ENCODE results near the gene LTF.
"Not testable (repeated sequence)": the region's sequence is repeated elsewhere in the genome, so short reads cannot be mapped to it uniquely, and the experiment has no call there.

LTF gene

GRCh38 chr3:46406443-46406787, 58.3 kb downstream of the LTF start:
- no peak overlapping the region for H3K27ac ChIP-seq (ENCODE audit: insufficient read depth, low read depth, low read length, poor library complexity, severe bottlenecking)
- 87 to 90% methylated on average over 4 of the region's 4 CpGs for WGBS, 2 experiments

GRCh38 chr3:46405301-46406019, 59.2 kb downstream of the LTF start:
- H3K27me3 ChIP-seq (ENCODE audit: control insufficient read depth, insufficient read depth, low read length, poor library complexity, severe bottlenecking): no peaks in the 10 kb centered on the region
- H3K4me1 ChIP-seq (ENCODE audit: control insufficient read depth, insufficient read depth, low read length): no peaks in the 10 kb centered on the region
- no peaks in the 10 kb centered on the region for H3K36me3 ChIP-seq (ENCODE audit: control insufficient read depth, insufficient read depth, low read length)
- no peak overlapping the region for H3K27ac ChIP-seq (ENCODE audit: insufficient read depth, low read depth, low read length, poor library complexity, severe bottlenecking)
- no peaks in the 10 kb centered on the region for H3K9me3 ChIP-seq (ENCODE audit: control insufficient read depth, low read length)
- WGBS, 2 experiments: 89 to 91% methylated on average over 11 of the region's 11 CpGs
- no peak overlapping the region for H3K4me3 ChIP-seq (ENCODE audit: insufficient read depth, low read depth, low read length)

More at GRCh38 chr3:46406443-46406787, 58.3 kb downstream of the LTF start:
- H3K4me3 ChIP-seq (ENCODE audit: insufficient read depth, low read depth, low read length): no peak overlapping the region
- H3K27me3 ChIP-seq (ENCODE audit: control insufficient read depth, insufficient read depth, low read length, poor library complexity, severe bottlenecking): no peaks in the 10 kb centered on the region
- no peaks in the 10 kb centered on the region for H3K9me3 ChIP-seq (ENCODE audit: control insufficient read depth, low read length)
- H3K36me3 ChIP-seq (ENCODE audit: control insufficient read depth, insufficient read depth, low read length): no peaks in the 10 kb centered on the region
- H3K4me1 ChIP-seq (ENCODE audit: control insufficient read depth, insufficient read depth, low read length): no peaks in the 10 kb centered on the region

- H3K36me3 ChIP-seq (ENCODE audit: control insufficient read depth, insufficient read depth, low read length); H3K9me3 ChIP-seq (ENCODE audit: control insufficient read depth, low read length); H3K27me3 ChIP-seq (ENCODE audit: control insufficient read depth, insufficient read depth, low read length, poor library complexity, severe bottlenecking); H3K4me1 ChIP-seq (ENCODE audit: control insufficient read depth, insufficient read depth, low read length); H3K4me3 ChIP-seq (ENCODE audit: insufficient read depth, low read depth, low read length); H3K27ac ChIP-seq (ENCODE audit: insufficient read depth, low read depth, low read length, poor library complexity, severe bottlenecking): not testable (repeated sequence)
- WGBS, 2 experiments: 89 to 98% methylated on average over 4 of the region's 4 CpGs
These were observed 61.8 kb downstream of the LTF start for GRCh38 chr3:46402902-46403301.

GRCh38 chr3:46401579-46401978, 63.1 kb downstream of the LTF start:
- Histone ChIP-seq H3K4me3 (ENCODE audit: insufficient read depth, low read depth, low read length) (no peak overlapping the region), H3K9me3 (ENCODE audit: control insufficient read depth, low read length) (no peaks in the 10 kb centered on the region), H3K4me1 (ENCODE audit: control insufficient read depth, insufficient read depth, low read length) (no peaks in the 10 kb centered on the region), H3K27me3 (ENCODE audit: control insufficient read depth, insufficient read depth, low read length, poor library complexity, severe bottlenecking) (no peaks in the 10 kb centered on the region), H3K27ac (ENCODE audit: insufficient read depth, low read depth, low read length, poor library complexity, severe bottlenecking) (no peak overlapping the region), H3K36me3 (ENCODE audit: control insufficient read depth, insufficient read depth, low read length) (no peaks in the 10 kb centered on the region)
- 93 to 100% methylated on average over 2 of the region's 2 CpGs for WGBS, 2 experiments

- WGBS, 2 experiments: 92 to 93% methylated on average over 5 of the region's 5 CpGs
- H3K27me3 ChIP-seq (ENCODE audit: control insufficient read depth, insufficient read depth, low read length, poor library complexity, severe bottlenecking): no peaks in the 10 kb centered on the region
- no peaks in the 10 kb centered on the region for H3K36me3 ChIP-seq (ENCODE audit: control insufficient read depth, insufficient read depth, low read length)
These were observed 63.9 kb downstream of the LTF start for GRCh38 chr3:46400846-46401245.

GRCh38 chr3:46400000-46400734, 64.5 kb downstream of the LTF start:
- no peaks in the 10 kb centered on the region for H3K27me3 ChIP-seq (ENCODE audit: control insufficient read depth, insufficient read depth, low read length, poor library complexity, severe bottlenecking)
- H3K4me1 ChIP-seq (ENCODE audit: control insufficient read depth, insufficient read depth, low read length): no peaks in the 10 kb centered on the region
- H3K9me3 ChIP-seq (ENCODE audit: control insufficient read depth, low read length): no peaks in the 10 kb centered on the region
- H3K36me3 ChIP-seq (ENCODE audit: control insufficient read depth, insufficient read depth, low read length): no peaks in the 10 kb centered on the region
- no peak overlapping the region for H3K27ac ChIP-seq (ENCODE audit: insufficient read depth, low read depth, low read length, poor library complexity, severe bottlenecking)
- WGBS, 2 experiments: 87% methylated on average over 8 of the region's 8 CpGs
- H3K4me3 ChIP-seq (ENCODE audit: insufficient read depth, low read depth, low read length): no peak overlapping the region

More at GRCh38 chr3:46400846-46401245, 63.9 kb downstream of the LTF start:
- Histone ChIP-seq H3K27ac (ENCODE audit: insufficient read depth, low read depth, low read length, poor library complexity, severe bottlenecking) (no peak overlapping the region), H3K4me3 (ENCODE audit: insufficient read depth, low read depth, low read length) (no peak overlapping the region), H3K4me1 (ENCODE audit: control insufficient read depth, insufficient read depth, low read length) (no peaks in the 10 kb centered on the region), H3K9me3 (ENCODE audit: control insufficient read depth, low read length) (no peaks in the 10 kb centered on the region)

- Histone ChIP-seq H3K4me1 (ENCODE audit: control insufficient read depth, insufficient read depth, low read length) (no peaks in the 10 kb centered on the region), H3K27ac (ENCODE audit: insufficient read depth, low read depth, low read length, poor library complexity, severe bottlenecking) (no peak overlapping the region), H3K36me3 (ENCODE audit: control insufficient read depth, insufficient read depth, low read length) (no peaks in the 10 kb centered on the region), H3K27me3 (ENCODE audit: control insufficient read depth, insufficient read depth, low read length, poor library complexity, severe bottlenecking) (no peaks in the 10 kb centered on the region), H3K4me3 (ENCODE audit: insufficient read depth, low read depth, low read length) (no peak overlapping the region), H3K9me3 (ENCODE audit: control insufficient read depth, low read length) (no peaks in the 10 kb centered on the region)
- 81 to 88% methylated on average over 2 of the region's 2 CpGs for WGBS, 2 experiments
These were observed 65.1 kb downstream of the LTF start for GRCh38 chr3:46399557-46399956.

- Histone ChIP-seq H3K4me3 (ENCODE audit: insufficient read depth, low read depth, low read length) (no peak overlapping the region), H3K36me3 (ENCODE audit: control insufficient read depth, insufficient read depth, low read length) (no peaks in the 10 kb centered on the region), H3K27ac (ENCODE audit: insufficient read depth, low read depth, low read length, poor library complexity, severe bottlenecking) (no peak overlapping the region), H3K27me3 (ENCODE audit: control insufficient read depth, insufficient read depth, low read length, poor library complexity, severe bottlenecking) (no peaks in the 10 kb centered on the region), H3K4me1 (ENCODE audit: control insufficient read depth, insufficient read depth, low read length) (no peaks in the 10 kb centered on the region), H3K9me3 (ENCODE audit: control insufficient read depth, low read length) (no peaks in the 10 kb centered on the region)
- WGBS, 2 experiments: 94 to 95% methylated on average over 2 of the region's 2 CpGs
These were observed 65.6 kb downstream of the LTF start for GRCh38 chr3:46399098-46399497.

GRCh38 chr3:46398186-46398955, 66.3 kb downstream of the LTF start:
- Histone ChIP-seq H3K36me3 (ENCODE audit: control insufficient read depth, insufficient read depth, low read length) (no peaks in the 10 kb centered on the region), H3K27me3 (ENCODE audit: control insufficient read depth, insufficient read depth, low read length, poor library complexity, severe bottlenecking) (no peaks in the 10 kb centered on the region), H3K9me3 (ENCODE audit: control insufficient read depth, low read length) (no peaks in the 10 kb centered on the region), H3K4me3 (ENCODE audit: insufficient read depth, low read depth, low read length) (no peak overlapping the region), H3K4me1 (ENCODE audit: control insufficient read depth, insufficient read depth, low read length) (no peaks in the 10 kb centered on the region), H3K27ac (ENCODE audit: insufficient read depth, low read depth, low read length, poor library complexity, severe bottlenecking) (no peak overlapping the region)
- 85 to 98% methylated on average over 6 of the region's 6 CpGs for WGBS, 2 experiments

- H3K4me1 ChIP-seq (ENCODE audit: control insufficient read depth, insufficient read depth, low read length): no peaks in the 10 kb centered on the region
- WGBS, 2 experiments: 92 to 94% methylated on average over 7 of the region's 7 CpGs
- H3K27ac ChIP-seq (ENCODE audit: insufficient read depth, low read depth, low read length, poor library complexity, severe bottlenecking): no peak overlapping the region
- H3K27me3 ChIP-seq (ENCODE audit: control insufficient read depth, insufficient read depth, low read length, poor library complexity, severe bottlenecking): no peaks in the 10 kb centered on the region
- no peaks in the 10 kb centered on the region for H3K9me3 ChIP-seq (ENCODE audit: control insufficient read depth, low read length)
- no peak overlapping the region for H3K4me3 ChIP-seq (ENCODE audit: insufficient read depth, low read depth, low read length)
- no peaks in the 10 kb centered on the region for H3K36me3 ChIP-seq (ENCODE audit: control insufficient read depth, insufficient read depth, low read length)
These were observed 67.6 kb downstream of the LTF start for GRCh38 chr3:46397111-46397510.

Data from ectodermal cell (in vitro differentiated cells).